IMR-90 (cell line): ENCODE data around the gene SLC6A12. TPM values are rescaled to one million over a fixed set of nuclear protein-coding genes. Genes with fewer than 3 reads are reported as not detected.

Experiments used
- ATAC-seq: fragments of 200-7000 bp; cut with Tn5 transposase; 2 replicates; pipeline ENCODE4 v1.9.1; 2020; ENCODE audit warnings: low read depth, mild to moderate bottlenecking, moderate library complexity
- BruUV-seq: library from RNA; stranded (reverse); fragments of 400-500 nt; replicated peaks from 2 replicates; lab custom pipeline; 2021; lab: Mats Ljungman, UMichigan
- CTCF ChIA-PET: fragments of 300-600 bp; formaldehyde crosslinking; extraction: SDS; loops from one replicate; lab custom pipeline; 2021; ENCODE audit warnings: antibody characterized with exemption; lab: Yijun Ruan, JAX
- POLR2A ChIA-PET: fragments of 300-600 bp; sonication (Branson Sonifier 250); formaldehyde crosslinking; loops from one replicate; lab custom pipeline; 2022; ENCODE audit warnings: antibody characterized with exemption; ENCODE audit not compliant: unreplicated experiment; lab: Charles Lee
- DNase-seq: peaks from one replicate; pipeline ENCODE4 v3.0.0; 2013
- H2AFZ ChIP-seq: replicated peaks from 2 replicates; pipeline ENCODE3; 2013; ENCODE audit warnings: low read length, mild to moderate bottlenecking; ENCODE audit not compliant: poor library complexity
- H2AK5ac ChIP-seq: 2 replicates; pipeline ENCODE4 v1.6.1; 2013; ENCODE audit warnings: low read depth, low read length, inconsistent platforms
- H2AK9ac ChIP-seq: replicated peaks from 2 replicates; pipeline ENCODE3; 2013; ENCODE audit warnings: mild to moderate bottlenecking, low read depth, low read length, moderate library complexity; ENCODE audit not compliant: poor library complexity
- H2BK120ac ChIP-seq: 2 replicates; pipeline ENCODE4 v1.6.1; 2013; ENCODE audit warnings: low read depth, low read length, inconsistent platforms
- H2BK15ac ChIP-seq: 3 replicates; pipeline ENCODE4 v1.6.1; 2013; ENCODE audit warnings: low read depth, low read length, inconsistent platforms
- H2BK20ac ChIP-seq: 2 replicates; pipeline ENCODE4 v1.6.1; 2013; ENCODE audit warnings: low read depth, mild to moderate bottlenecking, inconsistent platforms, low read length, moderate library complexity
- H2BK5ac ChIP-seq: 2 replicates; pipeline ENCODE4 v1.6.1; 2013; ENCODE audit warnings: mild to moderate bottlenecking, low read depth, low read length, inconsistent platforms; ENCODE audit not compliant: poor library complexity, severe bottlenecking
- H3K14ac ChIP-seq: replicated peaks from 2 replicates; pipeline ENCODE4 v1.6.1; 2013; ENCODE audit warnings: low read depth, low read length, inconsistent platforms
- H3K18ac ChIP-seq: 2 replicates; pipeline ENCODE4 v1.6.1; 2013; ENCODE audit warnings: low read depth, low read length, control low read depth
- H3K23ac ChIP-seq: 2 replicates; pipeline ENCODE4 v1.6.1; 2013; ENCODE audit warnings: low read depth, low read length, inconsistent platforms
- H3K27ac ChIP-seq: 2 replicates; pipeline ENCODE4 v1.5.1; 2013; ENCODE audit warnings: mild to moderate bottlenecking, control low read depth, low read length; ENCODE audit not compliant: insufficient read depth
- H3K27me3 ChIP-seq: 2 replicates; pipeline ENCODE4 v1.6.1; 2013; ENCODE audit warnings: low read length; ENCODE audit not compliant: control insufficient read depth, insufficient read depth
- H3K36me3 ChIP-seq: 2 replicates; pipeline ENCODE4 v1.6.1; 2013; ENCODE audit warnings: low read length, mixed read lengths; ENCODE audit not compliant: control insufficient read depth, insufficient read depth
- H3K4ac ChIP-seq: 2 replicates; pipeline ENCODE4 v1.6.1; 2013; ENCODE audit warnings: low read depth, low read length, inconsistent platforms
- H3K4me1 ChIP-seq: 2 replicates; pipeline ENCODE4 v1.6.1; 2013; ENCODE audit warnings: low read length, mixed read lengths; ENCODE audit not compliant: control insufficient read depth, insufficient read depth
- H3K4me2 ChIP-seq: 2 replicates; pipeline ENCODE4 v1.6.1; 2013; ENCODE audit warnings: low read depth, mild to moderate bottlenecking, control low read depth, low read length, moderate library complexity
- H3K4me3 ChIP-seq: 2 replicates; pipeline ENCODE4 v1.5.1; 2013; ENCODE audit warnings: low read depth, mild to moderate bottlenecking, control low read depth, low read length, moderate library complexity; ENCODE audit not compliant: insufficient read depth
- H3K56ac ChIP-seq: 2 replicates; pipeline ENCODE4 v1.6.1; 2013; ENCODE audit warnings: low read length, inconsistent platforms; ENCODE audit not compliant: insufficient read depth; ENCODE audit errors: extremely low read depth
- H3K79me1 ChIP-seq, 2 experiments: 2 replicates each; pipeline ENCODE4 v1.6.1; 2013; ENCODE audit warnings: low read length in 2 of 2, inconsistent platforms in 1 of 2, low read depth in 1 of 2
- H3K9ac ChIP-seq: 2 replicates; pipeline ENCODE4 v1.6.1; 2013; ENCODE audit warnings: low read depth, low read length, control low read depth
- H3K9me1 ChIP-seq: 2 replicates; pipeline ENCODE4 v1.6.1; 2013; ENCODE audit warnings: low read length, inconsistent platforms; ENCODE audit not compliant: insufficient read depth
- H3K9me3 ChIP-seq: 2 replicates; pipeline ENCODE4 v1.6.1; 2013; ENCODE audit warnings: low read length; ENCODE audit not compliant: control insufficient read depth, insufficient read depth
- H4K20me1 ChIP-seq: 2 replicates; pipeline ENCODE4 v1.6.1; 2013; ENCODE audit warnings: low read length, inconsistent platforms; ENCODE audit not compliant: insufficient read depth
- H4K5ac ChIP-seq: 2 replicates; pipeline ENCODE4 v1.6.1; 2013; ENCODE audit warnings: mild to moderate bottlenecking, low read depth, low read length, control low read depth
- H4K8ac ChIP-seq, 2 experiments: 2 replicates each; pipeline ENCODE4 v1.6.1; 2013; ENCODE audit warnings: low read depth in 2 of 2, low read length in 2 of 2, control low read depth in 1 of 2, inconsistent platforms in 1 of 2
- H4K91ac ChIP-seq: 2 replicates; pipeline ENCODE4 v1.6.1; 2013; ENCODE audit warnings: low read depth, low read length, inconsistent platforms; ENCODE audit not compliant: insufficient read depth
- CEBPB ChIP-seq: IDR thresholded peaks from 2 replicates; pipeline ENCODE4 v1.6.1; 2012; ENCODE audit warnings: low read depth, low read length, improper control_type of control experiment
- CHD1 ChIP-seq: IDR thresholded peaks from 2 replicates; pipeline ENCODE4 v1.6.1; 2012; ENCODE audit warnings: low read depth, low read length, improper control_type of control experiment
- MAZ ChIP-seq: IDR thresholded peaks from 2 replicates; pipeline ENCODE4 v1.6.1; 2012; ENCODE audit warnings: low read depth, mild to moderate bottlenecking, low read length, improper control_type of control experiment, moderate library complexity, borderline replicate concordance
- MXI1 ChIP-seq: IDR thresholded peaks from 2 replicates; pipeline ENCODE4 v1.6.1; 2012; ENCODE audit warnings: low read depth, mild to moderate bottlenecking, low read length, moderate library complexity, borderline replicate concordance
- NFE2L2 ChIP-seq: fragments of 150-350 bp; IDR thresholded peaks from 2 replicates; pipeline ENCODE4 v1.6.1; 2016; ENCODE audit warnings: low read depth, mild to moderate bottlenecking, low read length
- POLR2A ChIP-seq: IDR thresholded peaks from 2 replicates; pipeline ENCODE4 v1.6.1; 2012; ENCODE audit warnings: mild to moderate bottlenecking, low read depth, low read length
- RAD21 ChIP-seq: IDR thresholded peaks from 2 replicates; pipeline ENCODE4 v1.6.1; 2012; ENCODE audit warnings: low read length, improper control_type of control experiment
- RCOR1 ChIP-seq: IDR thresholded peaks from 2 replicates; pipeline ENCODE4 v1.6.1; 2012; ENCODE audit warnings: mild to moderate bottlenecking, low read length, improper control_type of control experiment; ENCODE audit not compliant: insufficient replicate concordance
- USF2 ChIP-seq: fragments of 150-350 bp; IDR thresholded peaks from 2 replicates; pipeline ENCODE4 v1.6.1; 2017; ENCODE audit warnings: mild to moderate bottlenecking, antibody characterized with exemption, low read length, low read depth
- WGBS, 2 experiments: methylation state at CpG; one replicate each; pipeline versions ENCODE4 v1.1.5 to v1.1.7; 2013; ENCODE audit warnings: missing lambda C conversion rate in 2 of 2; ENCODE audit not compliant: insufficient read length in 1 of 2; ENCODE audit errors: extremely low coverage in 2 of 2; 5-methylcytosine and 5-hydroxymethylcytosine counted together
- dilution Hi-C: fragments of 300-500 bp; cut with HindIII; formaldehyde crosslinking; loops from one replicate; pipeline ENCODE4 v1.14.3; 2018; ENCODE audit warnings: low sequenced_read_pairs; ENCODE audit not compliant: unreplicated experiment
- in situ Hi-C: fragments of 300-500 bp; cut with MboI; formaldehyde crosslinking; loops from 3 replicates; pipeline ENCODE4 v1.14.3; 2019; ENCODE audit warnings: low sequenced_read_pairs, inconsistent platforms, mixed read lengths
- intact Hi-C: fragments of 100-400 bp; cut with micrococcal nuclease; formaldehyde crosslinking; loops from 2 replicates; pipeline ENCODE4 v1.10.0; 2022
- polyA plus RNA-seq, 3 experiments: library from polyadenylated mRNA; depleted of rRNA; stranded (reverse); fragments of >200 nt; gene quantifications; 2 replicates each; pipeline ENCODE4 v1.2.3, GENCODE V29; 2012; ENCODE audit warnings: low replicate concordance in 1 of 3
- total RNA-seq: library from RNA; depleted of rRNA; stranded (reverse); fragments of >200 nt; gene quantifications from 2 replicates; pipeline ENCODE4 v1.2.3, GENCODE V29; 2012

The SLC6A12 gene
- total and polyA plus RNA-seq, 2 of the 4 experiments (the other 2 are of a cell fraction) = not detected

- in situ Hi-C loops = no loop called here
- Histone ChIP-seq H3K18ac (no peak overlapping the region), H2BK5ac (no peak overlapping the region), H2AK5ac (no peak overlapping the region), H3K27me3 (peaks cover 80% of the 10 kb centered on the region), H2AK9ac (peak overlapping the region; percentile 13), H3K4me3 (no peak overlapping the region), H3K56ac (no peak overlapping the region), H3K4me2 (no peak overlapping the region), H3K27ac (no peak overlapping the region), H3K4ac (no peak overlapping the region), H4K8ac (no peak overlapping the region), H2BK15ac (no peak overlapping the region), H3K9me3 (0 out of 2 replicates have a peak, but pooled peaks cover 2% of the 10 kb centered on the region), H2BK120ac (no peak overlapping the region), H2BK20ac (no peak overlapping the region), H2AFZ (no peak overlapping the region), H3K23ac (no peak overlapping the region), H3K79me1 (no peaks in the 10 kb centered on the region), H3K9ac (no peak overlapping the region), H4K91ac (no peak overlapping the region), H3K36me3 (no peaks in the 10 kb centered on the region), H4K20me1 (no peaks in the 10 kb centered on the region), H4K5ac (no peak overlapping the region), H3K9me1 (no peaks in the 10 kb centered on the region), H3K4me1 (no peaks in the 10 kb centered on the region), H3K14ac (no peak overlapping the region)
- ChIA-PET CTCF (no interaction called here), POLR2A (no interaction called here)
- DNase-seq (no peak), ATAC-seq (no peak)
- TF ChIP-seq RCOR1 (no peak), NFE2L2 (no peak), USF2 (no peak), CEBPB (no peak), RAD21 (no peak), POLR2A (no peak), MXI1 (no peak), MAZ (no peak), CHD1 (no peak)
- BruUV-seq = no TSS peak
- WGBS, 2 experiments = no CpG with 5 or more reads among the region's 3 CpGs
- intact Hi-C loops = no loop called here
- dilution Hi-C loops = no loop called here
Measured at GRCh38 chr12:228846-229200, 14.9 kb upstream of the SLC6A12 start.
